ENCODE data around the gene NCAM2.

GRCh38 chr21:20996421-20997310 is 1.5 kb upstream of the NCAM2 start:
- TF ChIP-seq CTCF (IDR thresholded peaks at IDR 0.05) = no peak
- TF ChIP-seq POLR2A (IDR thresholded peaks at IDR 0.05) = no peak
